ENCODE measurements around the gene HK3.

The HK3 gene

GRCh38 chr5:176843673-176844072, 55.5 kb downstream of the HK3 start:
- DNase-seq (ENCODE audit: low read depth): no peak
- H3K4me3 ChIP-seq (ENCODE audit: control insufficient read depth, low read depth, low read length): no peak overlapping the region
- TF ChIP-seq, protein P1, sequence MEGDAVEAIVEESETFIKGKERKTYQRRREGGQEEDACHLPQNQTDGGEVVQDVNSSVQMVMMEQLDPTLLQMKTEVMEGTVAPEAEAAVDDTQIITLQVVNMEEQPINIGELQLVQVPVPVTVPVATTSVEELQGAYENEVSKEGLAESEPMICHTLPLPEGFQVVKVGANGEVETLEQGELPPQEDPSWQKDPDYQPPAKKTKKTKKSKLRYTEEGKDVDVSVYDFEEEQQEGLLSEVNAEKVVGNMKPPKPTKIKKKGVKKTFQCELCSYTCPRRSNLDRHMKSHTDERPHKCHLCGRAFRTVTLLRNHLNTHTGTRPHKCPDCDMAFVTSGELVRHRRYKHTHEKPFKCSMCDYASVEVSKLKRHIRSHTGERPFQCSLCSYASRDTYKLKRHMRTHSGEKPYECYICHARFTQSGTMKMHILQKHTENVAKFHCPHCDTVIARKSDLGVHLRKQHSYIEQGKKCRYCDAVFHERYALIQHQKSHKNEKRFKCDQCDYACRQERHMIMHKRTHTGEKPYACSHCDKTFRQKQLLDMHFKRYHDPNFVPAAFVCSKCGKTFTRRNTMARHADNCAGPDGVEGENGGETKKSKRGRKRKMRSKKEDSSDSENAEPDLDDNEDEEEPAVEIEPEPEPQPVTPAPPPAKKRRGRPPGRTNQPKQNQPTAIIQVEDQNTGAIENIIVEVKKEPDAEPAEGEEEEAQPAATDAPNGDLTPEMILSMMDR (IDR thresholded peaks at IDR 0.05; ENCODE audit: control insufficient read depth, insufficient read depth, low read depth, low read length, missing control alignments): no peak

DNA sequence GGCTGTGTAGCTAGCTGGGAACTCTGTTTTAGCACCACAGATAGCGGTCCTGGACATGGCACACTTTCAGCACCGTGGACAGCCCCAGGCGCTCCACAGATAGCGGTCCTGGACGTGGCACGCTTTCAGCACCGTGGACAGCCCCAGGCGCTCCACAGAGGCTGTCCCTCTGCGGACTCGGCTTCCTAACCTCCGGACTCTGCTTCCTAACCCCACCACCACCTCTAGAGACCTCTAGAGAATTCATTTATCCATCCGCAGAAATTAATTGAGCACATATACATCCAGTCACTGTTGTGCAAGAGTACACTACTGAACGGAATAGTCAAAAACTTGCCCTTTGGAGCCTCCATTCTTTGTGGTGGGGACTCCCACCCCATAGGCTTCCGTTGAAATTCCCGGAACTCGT, 61.4 kb downstream of the HK3 start:
- no peak overlapping the region for H3K4me3 ChIP-seq (ENCODE audit: control insufficient read depth, low read depth, low read length)
- DNase-seq (ENCODE audit: low read depth): peak; percentile 38
- TF ChIP-seq, protein P1 (IDR thresholded peaks at IDR 0.05; ENCODE audit: control insufficient read depth, insufficient read depth, low read depth, low read length, missing control alignments): no peak

GRCh38 chr5:176836811-176837706, 62.1 kb downstream of the HK3 start:
- DNase-seq (ENCODE audit: low read depth): no peak
- TF ChIP-seq, protein P1 (IDR thresholded peaks at IDR 0.05; ENCODE audit: control insufficient read depth, insufficient read depth, low read depth, low read length, missing control alignments): no peak
- H3K4me3 ChIP-seq (ENCODE audit: control insufficient read depth, low read depth, low read length): no peak overlapping the region

DNA sequence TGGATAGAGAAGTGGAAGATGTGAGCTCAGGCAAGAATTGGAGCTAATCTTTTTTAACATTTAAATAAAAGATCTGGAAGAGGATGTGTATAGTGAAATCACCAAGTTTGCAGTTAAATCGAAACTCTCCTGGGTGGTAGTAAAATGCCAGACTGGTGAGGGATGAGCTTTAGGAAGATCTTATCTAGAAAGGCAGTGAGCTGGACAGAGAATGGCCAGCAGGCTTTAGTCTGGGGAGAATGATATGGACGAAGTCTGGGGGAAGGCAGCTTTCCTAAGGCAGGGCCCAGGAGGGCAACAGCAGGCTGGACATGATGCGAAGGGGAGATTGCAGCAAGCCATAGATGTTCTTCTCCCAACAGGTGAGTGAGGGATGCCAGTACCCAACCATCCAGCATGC, 63.2 kb downstream of the HK3 start:
- TF ChIP-seq, protein P1 (IDR thresholded peaks at IDR 0.05; ENCODE audit: control insufficient read depth, insufficient read depth, low read depth, low read length, missing control alignments): no peak
- no peak overlapping the region for H3K4me3 ChIP-seq (ENCODE audit: control insufficient read depth, low read depth, low read length)

DNA sequence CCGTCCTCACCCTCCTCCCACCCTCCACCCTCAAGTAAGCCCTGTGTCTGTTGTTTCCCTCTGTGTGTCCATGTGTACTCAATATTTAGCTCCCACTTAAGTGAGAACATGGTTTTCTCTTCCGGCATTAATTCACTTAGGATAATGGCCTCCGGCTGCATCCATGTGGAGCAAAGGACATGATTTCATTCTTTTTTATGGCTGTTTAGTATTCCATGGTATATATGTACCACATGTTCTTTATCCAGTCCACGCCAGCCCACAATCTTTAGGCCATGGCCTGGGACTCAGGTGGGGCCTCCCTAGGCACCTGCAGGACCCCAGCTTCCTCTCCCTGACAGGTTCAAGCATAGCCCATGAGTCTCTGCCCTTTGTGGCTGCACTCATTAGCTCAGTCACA, 65.9 kb downstream of the HK3 start:
- no peak overlapping the region for H3K4me3 ChIP-seq (ENCODE audit: control insufficient read depth, low read depth, low read length)
- no peak for DNase-seq (ENCODE audit: low read depth)
- TF ChIP-seq, protein P1 (IDR thresholded peaks at IDR 0.05; ENCODE audit: control insufficient read depth, insufficient read depth, low read depth, low read length, missing control alignments): no peak

More for the DNA sequence above, 63.2 kb downstream of the HK3 start:
- DNase-seq (ENCODE audit: low read depth): no peak

DNA sequence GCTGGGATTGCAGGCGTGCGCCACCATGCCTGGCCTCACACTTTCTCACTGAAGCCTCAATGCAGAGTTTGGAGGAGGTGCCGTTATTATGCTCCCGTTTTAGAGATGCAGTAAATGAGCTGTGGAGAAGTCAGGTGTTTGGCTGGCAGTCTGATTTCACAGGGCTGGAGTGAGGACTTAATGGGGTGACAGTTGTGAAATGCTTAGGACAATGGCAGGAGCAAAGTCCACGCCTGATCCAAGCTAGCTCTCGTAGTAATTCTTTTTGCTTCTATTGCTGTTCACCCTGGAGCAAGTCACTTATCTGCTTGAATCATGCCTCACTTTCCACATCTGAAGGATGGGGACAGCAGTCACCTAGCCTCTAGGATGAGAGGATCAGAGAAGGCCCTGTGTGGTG, 67.0 kb downstream of the HK3 start:
- TF ChIP-seq, protein P1 (IDR thresholded peaks at IDR 0.05; ENCODE audit: control insufficient read depth, insufficient read depth, low read depth, low read length, missing control alignments): no peak
- DNase-seq (ENCODE audit: low read depth): no peak
- no peak overlapping the region for H3K4me3 ChIP-seq (ENCODE audit: control insufficient read depth, low read depth, low read length)
